Stomach (tissue), 4 donors: ENCODE measurements around the gene KLHDC7B.

Experiments used
- POLR2AphosphoS5 ChIP-seq, 3 donors: sonication (generic); formaldehyde crosslinking; IDR thresholded peaks; one replicate each; pipeline ENCODE4 v1.6.1; 2016; ENCODE audit warnings: antibody characterized with exemption in 3 of 3
- TF ChIP-seq, protein P1 (sequence below), 7 experiments: fragments of 450-650 bp in 4 of 7; fragments of 200-600 bp in 3 of 7; sonication (generic) in 3 of 7; IDR thresholded peaks; one replicate each; pipeline ENCODE4 v1.5.1; 2016 to 2019; ENCODE audit warnings: antibody characterized with exemption in 7 of 7, control low read depth in 2 of 7, mild to moderate bottlenecking in 1 of 7

DNA sequence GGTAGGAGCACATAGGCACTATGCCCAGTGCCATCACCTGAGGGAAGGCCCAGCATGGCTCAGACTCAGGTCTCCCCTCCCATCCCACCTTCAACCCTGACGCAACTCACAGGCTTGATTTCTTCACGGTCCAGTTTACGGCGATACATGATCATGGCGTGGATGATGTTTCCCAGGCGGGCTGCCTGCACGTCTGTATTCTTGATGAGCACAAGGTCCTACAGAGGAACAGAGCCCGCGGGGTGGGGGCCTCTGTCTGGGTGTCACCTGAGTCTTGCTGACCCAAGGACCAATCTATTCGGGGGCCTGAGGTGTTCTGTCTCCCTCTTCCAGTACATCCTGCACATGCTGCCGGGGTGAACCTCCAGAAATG is 28.7 kb downstream of the KLHDC7B start:
- TF ChIP-seq, protein P1, sequence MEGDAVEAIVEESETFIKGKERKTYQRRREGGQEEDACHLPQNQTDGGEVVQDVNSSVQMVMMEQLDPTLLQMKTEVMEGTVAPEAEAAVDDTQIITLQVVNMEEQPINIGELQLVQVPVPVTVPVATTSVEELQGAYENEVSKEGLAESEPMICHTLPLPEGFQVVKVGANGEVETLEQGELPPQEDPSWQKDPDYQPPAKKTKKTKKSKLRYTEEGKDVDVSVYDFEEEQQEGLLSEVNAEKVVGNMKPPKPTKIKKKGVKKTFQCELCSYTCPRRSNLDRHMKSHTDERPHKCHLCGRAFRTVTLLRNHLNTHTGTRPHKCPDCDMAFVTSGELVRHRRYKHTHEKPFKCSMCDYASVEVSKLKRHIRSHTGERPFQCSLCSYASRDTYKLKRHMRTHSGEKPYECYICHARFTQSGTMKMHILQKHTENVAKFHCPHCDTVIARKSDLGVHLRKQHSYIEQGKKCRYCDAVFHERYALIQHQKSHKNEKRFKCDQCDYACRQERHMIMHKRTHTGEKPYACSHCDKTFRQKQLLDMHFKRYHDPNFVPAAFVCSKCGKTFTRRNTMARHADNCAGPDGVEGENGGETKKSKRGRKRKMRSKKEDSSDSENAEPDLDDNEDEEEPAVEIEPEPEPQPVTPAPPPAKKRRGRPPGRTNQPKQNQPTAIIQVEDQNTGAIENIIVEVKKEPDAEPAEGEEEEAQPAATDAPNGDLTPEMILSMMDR (IDR thresholded peaks at IDR 0.05) = no peak
- no peak for TF ChIP-seq POLR2AphosphoS5 (IDR thresholded peaks at IDR 0.05)
